ENCODE data around the gene UNC80. TPM values are rescaled to one million over a fixed set of nuclear protein-coding genes. Genes with fewer than 3 reads are reported as not detected.

UNC80 gene
- total and polyA plus RNA-seq, 9 donors = 0.12 to 1.1 (median 0.63) TPM

- H3K9me3 ChIP-seq = no peaks in the 10 kb centered on the region
- H3K36me3 ChIP-seq = no peaks in the 10 kb centered on the region
- no peak overlapping the region for H3K27ac ChIP-seq
- no peaks in the 10 kb centered on the region for H3K27me3 ChIP-seq
- no peaks in the 10 kb centered on the region for H3K4me1 ChIP-seq (ENCODE audit: insufficient read depth)
- no peak for DNase-seq
- 88 to 95% (median 95%) methylated on average over 1 of the region's 1 CpG for WGBS, 3 donors
- intact Hi-C loops (cut with DNase I) = no loop called here
- TF ChIP-seq EP300 (IDR thresholded peaks at IDR 0.05) (no peak), POLR2A (IDR thresholded peaks at IDR 0.05) (no peak), CTCF (IDR thresholded peaks at IDR 0.05) (no peak)
- no peak overlapping the region for H3K4me3 ChIP-seq
These were observed 174.9 kb downstream of the UNC80 start for GRCh38 chr2:209946539-209946938.

GRCh38 chr2:209956271-209956670 lies 184.6 kb downstream of the UNC80 start:
- TF ChIP-seq CTCF (IDR thresholded peaks at IDR 0.05) = no peak
- TF ChIP-seq POLR2A (IDR thresholded peaks at IDR 0.05) = no peak
- no peak for TF ChIP-seq EP300 (IDR thresholded peaks at IDR 0.05)
- Histone ChIP-seq H3K9me3 (no peaks in the 10 kb centered on the region), H3K4me3 (no peak overlapping the region), H3K27ac (no peak overlapping the region), H3K4me1 (ENCODE audit: insufficient read depth) (peaks cover 3% of the 10 kb centered on the region), H3K36me3 (no peaks in the 10 kb centered on the region), H3K27me3 (no peaks in the 10 kb centered on the region)
- 88 to 91% (median 90%) methylated on average over 2 of the region's 2 CpGs for WGBS, 3 donors
- no peak for DNase-seq
- intact Hi-C loops (cut with DNase I) = no loop called here

GRCh38 chr2:209958016-209958415 lies 186.4 kb downstream of the UNC80 start:
- Histone ChIP-seq H3K27ac (no peak overlapping the region), H3K27me3 (no peaks in the 10 kb centered on the region), H3K4me3 (no peak overlapping the region), H3K9me3 (no peaks in the 10 kb centered on the region), H3K36me3 (no peaks in the 10 kb centered on the region), H3K4me1 (ENCODE audit: insufficient read depth) (peaks cover 3% of the 10 kb centered on the region)
- WGBS, 3 donors = 56 to 67% (median 57%) methylated on average over 2 of the region's 2 CpGs
- DNase-seq = no peak
- intact Hi-C loops (cut with DNase I) = no loop called here
- TF ChIP-seq EP300 (IDR thresholded peaks at IDR 0.05) (no peak), CTCF (IDR thresholded peaks at IDR 0.05) (no peak), POLR2A (IDR thresholded peaks at IDR 0.05) (no peak)

GRCh38 chr2:209960045-209960444 lies 188.4 kb downstream of the UNC80 start:
- Histone ChIP-seq H3K27me3 (no peaks in the 10 kb centered on the region), H3K36me3 (no peaks in the 10 kb centered on the region), H3K27ac (no peak overlapping the region), H3K4me3 (no peak overlapping the region), H3K4me1 (ENCODE audit: insufficient read depth) (peaks cover 3% of the 10 kb centered on the region), H3K9me3 (no peaks in the 10 kb centered on the region)
- DNase-seq = no peak
- TF ChIP-seq CTCF (IDR thresholded peaks at IDR 0.05) (no peak), POLR2A (IDR thresholded peaks at IDR 0.05) (no peak), EP300 (IDR thresholded peaks at IDR 0.05) (no peak)
- WGBS, 3 donors = 57 to 68% (median 58%) methylated on average over 7 of the region's 7 CpGs
- intact Hi-C loops (cut with DNase I) = no loop called here

Measured in ovary (tissue), 9 donors.